ENCODE data around the gene RITA1. TPM values are rescaled to one million over a fixed set of nuclear protein-coding genes. Genes with fewer than 3 reads are reported as not detected.

Gene RITA1
- total RNA-seq, 1 donor from 2014 or later, result 48.4 TPM

GRCh38 chr12:113164014-113164413 lies 21.5 kb upstream of the RITA1 start:
- peaks cover 94 to 99% of the 10 kb centered on the region in 2 donors for H3K36me3 ChIP-seq
- TF ChIP-seq CTCF (IDR thresholded peaks at IDR 0.05), result no peak
- H3K27me3 ChIP-seq, result no peaks in the 10 kb centered on the region
- H3K4me1 ChIP-seq, result no peaks in the 10 kb centered on the region
- DNase-seq (ENCODE audit: low spot score in 2 of 2), result no peak
- H3K4me3 ChIP-seq, result no peak overlapping the region
- no peak overlapping the region for H3K27ac ChIP-seq
- no peaks in the 10 kb centered on the region for H3K9me3 ChIP-seq
- intact Hi-C loops (cut with DNase I), result no loop called here

GRCh38 chr12:113165521-113166450 lies 19.7 kb upstream of the RITA1 start:
- Histone ChIP-seq H3K36me3 (peaks cover 94 to 99% of the 10 kb centered on the region in 2 donors), H3K27me3 (no peaks in the 10 kb centered on the region), H3K9me3 (no peaks in the 10 kb centered on the region), H3K4me1 (no peaks in the 10 kb centered on the region), H3K27ac (no peak overlapping the region), H3K4me3 (no peak overlapping the region)
- no peak for TF ChIP-seq CTCF (IDR thresholded peaks at IDR 0.05)
- intact Hi-C loops (cut with DNase I), result no loop called here
- no peak for DNase-seq (ENCODE audit: low spot score in 2 of 2)

- no peak overlapping the region for H3K27ac ChIP-seq
- H3K36me3 ChIP-seq, result peaks cover 95 to 100% of the 10 kb centered on the region in 2 donors
- TF ChIP-seq CTCF (IDR thresholded peaks at IDR 0.05), result no peak
- H3K4me3 ChIP-seq, result no peak overlapping the region
- no peaks in the 10 kb centered on the region for H3K4me1 ChIP-seq
- no peaks in the 10 kb centered on the region for H3K27me3 ChIP-seq
- intact Hi-C loops (cut with DNase I), result no loop called here
- H3K9me3 ChIP-seq, result no peaks in the 10 kb centered on the region
- DNase-seq (ENCODE audit: low spot score in 2 of 2), result no peak
These were observed 17.7 kb upstream of the RITA1 start for GRCh38 chr12:113167868-113168267.

- Histone ChIP-seq H3K36me3 (peaks cover 94 to 100% of the 10 kb centered on the region in 2 donors), H3K27ac (no peak overlapping the region), H3K9me3 (no peaks in the 10 kb centered on the region), H3K27me3 (no peaks in the 10 kb centered on the region), H3K4me1 (no peaks in the 10 kb centered on the region), H3K4me3 (no peak overlapping the region)
- intact Hi-C loops (cut with DNase I), result no loop called here
- no peak for DNase-seq (ENCODE audit: low spot score in 2 of 2)
- no peak for TF ChIP-seq CTCF (IDR thresholded peaks at IDR 0.05)
These were observed 15.8 kb upstream of the RITA1 start for GRCh38 chr12:113169697-113170096.

GRCh38 chr12:113170457-113170856 lies 15.1 kb upstream of the RITA1 start:
- Histone ChIP-seq H3K36me3 (peaks cover 94 to 100% of the 10 kb centered on the region in 2 donors), H3K27me3 (no peaks in the 10 kb centered on the region), H3K4me1 (no peaks in the 10 kb centered on the region), H3K9me3 (no peaks in the 10 kb centered on the region), H3K27ac (no peak overlapping the region), H3K4me3 (no peak overlapping the region)
- DNase-seq (ENCODE audit: low spot score in 2 of 2), result no peak
- intact Hi-C loops (cut with DNase I), result no loop called here
- no peak for TF ChIP-seq CTCF (IDR thresholded peaks at IDR 0.05)

Measured in ascending aorta (tissue), 2 donors.